ENCODE measurements around the gene BTG4. TPM values are rescaled to one million over a fixed set of nuclear protein-coding genes. Genes with fewer than 3 reads are reported as not detected.

BTG4 gene
- total and polyA plus RNA-seq, 2 of the 8 experiments (the other 6 are each of a cell fraction or from before 2014, with no cell fraction given): 0.06 TPM; not detected in 1

DNA sequence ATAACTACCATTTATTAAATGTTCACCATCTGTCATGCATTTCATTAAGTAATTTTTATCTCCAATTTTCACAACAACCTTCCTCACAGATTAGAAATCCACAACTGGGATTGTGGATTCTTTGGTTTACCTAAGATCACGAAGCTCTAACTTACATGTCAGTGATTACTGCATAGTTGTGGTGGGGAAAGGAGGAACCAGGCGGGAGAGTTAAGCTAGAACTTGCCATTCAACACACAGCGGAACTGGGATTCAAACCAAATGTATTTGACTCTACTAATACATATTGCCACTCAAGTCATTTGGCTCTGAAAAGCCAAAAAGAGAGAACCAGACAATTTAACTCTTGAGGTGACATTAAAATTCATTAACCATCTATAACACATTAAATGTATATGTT lies 17.9 kb upstream of the BTG4 start:
- DNase-seq (ENCODE audit: low read depth in 1 of 2, low spot score in 2 of 2) (no peak), FAIRE-seq (no peak)
- H3K9me3 ChIP-seq (ENCODE audit: insufficient read depth in 2 of 2, low read depth in 1 of 2, low read length in 1 of 2): no peaks in the 10 kb centered on the region
- H4K5ac ChIP-seq (ENCODE audit: insufficient read length, low read depth, low read length): no peak overlapping the region
- H4K8ac ChIP-seq (ENCODE audit: extremely low read depth, insufficient read depth, low read length): no peak overlapping the region
- no peak overlapping the region for H2BK15ac ChIP-seq (ENCODE audit: low read length)
- H2AK5ac ChIP-seq (ENCODE audit: low read depth, low read length): no peak overlapping the region
- H2BK5ac ChIP-seq (ENCODE audit: low read depth, low read length): no peak overlapping the region
- H2BK12ac ChIP-seq (ENCODE audit: low read depth, low read length): no peak overlapping the region
- no peaks in the 10 kb centered on the region for H3K79me1 ChIP-seq (ENCODE audit: low read depth, low read length)
- no peak overlapping the region for H2BK120ac ChIP-seq (replicated peaks; ENCODE audit: low read depth, low read length)
- no peak overlapping the region for H3K27ac ChIP-seq (ENCODE audit: low read depth, low read length)
- no peak overlapping the region for H3K4me2 ChIP-seq (ENCODE audit: insufficient read depth in 1 of 2, low read depth in 2 of 2, low read length in 2 of 2)
- no peak overlapping the region for H3K23ac ChIP-seq (ENCODE audit: insufficient read length)
- 80% methylated on average over 3 of the region's 3 CpGs; no CpG with 5 or more reads in 1 of the 2 experiments for WGBS, 2 experiments (ENCODE audit: extremely low coverage in 1 of 2, insufficient coverage in 1 of 2, insufficient read length in 1 of 2, insufficient replicate concordance in 2 of 2, low coverage in 1 of 2, low lambda C conversion rate in 2 of 2, missing lambda C conversion rate in 1 of 2)
- H3K4ac ChIP-seq (replicated peaks; ENCODE audit: insufficient read length, low read depth, low read length): no peak overlapping the region
- H3K18ac ChIP-seq (ENCODE audit: extremely low read depth, low read length): no peak overlapping the region
- no peak overlapping the region for H2BK20ac ChIP-seq (ENCODE audit: low read length)
- no peak overlapping the region for H3K14ac ChIP-seq (ENCODE audit: insufficient read length)
- H2AFZ ChIP-seq (ENCODE audit: low read length): no peak overlapping the region
- H3K56ac ChIP-seq (replicated peaks; ENCODE audit: insufficient read length, low read depth, low read length): no peak overlapping the region
- no peaks in the 10 kb centered on the region for H3K79me2 ChIP-seq (ENCODE audit: control insufficient read depth in 1 of 2, insufficient read depth in 2 of 2, low read length in 2 of 2)
- no peak overlapping the region for H3K4me3 ChIP-seq (ENCODE audit: extremely low read depth in 1 of 4, insufficient read depth in 2 of 4, low read depth in 3 of 4, low read length in 4 of 4)
- ChIA-PET CTCF (ENCODE audit: partially characterized antibody) (interaction anchor here (0.5 to 2.2 kb wide), 4 partner anchors 12 to 1072 kb away, joined by 3 to 6 read pairs (median 3); no protein-coding TSS in a partner anchor), POLR2A (ENCODE audit: partially characterized antibody) (no interaction called here)
- no peaks in the 10 kb centered on the region for H3K23me2 ChIP-seq (ENCODE audit: low read depth, low read length)
- no peaks in the 10 kb centered on the region for H4K20me1 ChIP-seq (replicated peaks in 1 of 2; ENCODE audit: control insufficient read depth in 1 of 2, insufficient read depth in 2 of 2, low read length in 2 of 2)
- no peaks in the 10 kb centered on the region for H3K36me3 ChIP-seq (ENCODE audit: control insufficient read depth in 2 of 4, insufficient read depth in 4 of 4, low read length in 3 of 4)
- H4K91ac ChIP-seq (replicated peaks; ENCODE audit: insufficient read length, low read length): no peak overlapping the region
- no peaks in the 10 kb centered on the region; a peak in 1 of 7 replicates for H3K27me3 ChIP-seq (replicated peaks in 1 of 4; ENCODE audit: control insufficient read depth in 3 of 4, extremely low read depth in 1 of 4, insufficient read depth in 3 of 4, low read length in 3 of 4)
- no peak overlapping the region for H3K9ac ChIP-seq (replicated peaks in 1 of 4; ENCODE audit: extremely low read depth in 1 of 4, low read depth in 3 of 4, low read length in 3 of 4)
- H3K4me1 ChIP-seq (replicated peaks in 1 of 4; ENCODE audit: control insufficient read depth in 3 of 4, insufficient read depth in 4 of 4, low read length in 3 of 4): peaks cover 0 to 4% (median 0%) of the 10 kb centered on the region in 4 experiments; a peak in 1 of 7 replicates
- TF ChIP-seq JUND (IDR thresholded peaks at IDR 0.05; ENCODE audit: low read length): no peak
- TF ChIP-seq RBBP5 (IDR thresholded peaks at IDR 0.05; ENCODE audit: borderline replicate concordance, low read depth, low read length): no peak
- TF ChIP-seq BACH1 (IDR thresholded peaks at IDR 0.05; ENCODE audit: low read length): no peak
- no peak for TF ChIP-seq NRF1 (IDR thresholded peaks at IDR 0.05; ENCODE audit: low read depth, low read length)
- no peak for TF ChIP-seq KDM1A (IDR thresholded peaks at IDR 0.05; ENCODE audit: borderline replicate concordance, low read length)
- no peak for TF ChIP-seq RAD21 (IDR thresholded peaks at IDR 0.05 in 1 of 2, conservative IDR thresholded peaks at IDR 0.05 in 1 of 2; ENCODE audit: low read depth in 2 of 2, low read length in 2 of 2)
- TF ChIP-seq, protein P1, sequence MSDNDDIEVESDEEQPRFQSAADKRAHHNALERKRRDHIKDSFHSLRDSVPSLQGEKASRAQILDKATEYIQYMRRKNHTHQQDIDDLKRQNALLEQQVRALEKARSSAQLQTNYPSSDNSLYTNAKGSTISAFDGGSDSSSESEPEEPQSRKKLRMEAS (IDR thresholded peaks at IDR 0.05): no peak
- no peak for TF ChIP-seq SIX5 (IDR thresholded peaks at IDR 0.05; ENCODE audit: low read depth, low read length)
- TF ChIP-seq TAF1 (IDR thresholded peaks at IDR 0.05; ENCODE audit: low read depth, low read length): no peak
- no peak for TF ChIP-seq RNF2 (IDR thresholded peaks at IDR 0.05; ENCODE audit: borderline replicate concordance, low read depth, low read length, missing control alignments, poor library complexity, severe bottlenecking)

Data from H1 (cell line).